MM.1S (cell line): ENCODE results near the gene IQCN.

ENCODE experiments used
- DNase-seq: peaks from one replicate; pipeline ENCODE4 v3.0.0-alpha.2; 2015
- H2AFZ ChIP-seq: fragments of 300-600 bp; sonication (generic); 2 replicates; pipeline ENCODE4 v1.6.0; 2016; ENCODE audit warnings: antibody characterized with exemption, low read length
- H3F3A ChIP-seq: fragments of 300-600 bp; sonication (generic); 2 replicates; pipeline ENCODE4 v1.6.1; 2016; ENCODE audit warnings: mild to moderate bottlenecking, antibody characterized with exemption, low read length, moderate library complexity, mixed read lengths; ENCODE audit not compliant: insufficient read depth
- H3K27ac ChIP-seq: fragments of 300-600 bp; sonication (generic); 2 replicates; pipeline ENCODE4 v1.5.1; 2016; ENCODE audit warnings: mild to moderate bottlenecking, low read length
- H3K27me3 ChIP-seq: fragments of 300-600 bp; sonication (generic); replicated peaks from 2 replicates; pipeline ENCODE4 v1.6.0; 2016; ENCODE audit warnings: low read length; ENCODE audit not compliant: insufficient read depth
- H3K36me3 ChIP-seq: fragments of 300-600 bp; sonication (generic); replicated peaks from 2 replicates; pipeline ENCODE4 v1.6.1; 2016; ENCODE audit warnings: mild to moderate bottlenecking, low read length, mixed read lengths; ENCODE audit not compliant: insufficient read depth
- H3K4me1 ChIP-seq: fragments of 300-600 bp; sonication (generic); 2 replicates; pipeline ENCODE4 v1.6.1; 2016; ENCODE audit warnings: low read length, mixed read lengths
- H3K4me2 ChIP-seq: fragments of 300-600 bp; sonication (generic); 2 replicates; pipeline ENCODE4 v1.6.0; 2016; ENCODE audit warnings: low read depth, low read length
- H3K4me3 ChIP-seq: fragments of 300-600 bp; sonication (generic); 2 replicates; pipeline ENCODE4 v1.5.1; 2016; ENCODE audit warnings: low read length, mixed read lengths
- H3K79me2 ChIP-seq: fragments of 300-600 bp; sonication (generic); 2 replicates; pipeline ENCODE4 v1.6.1; 2016; ENCODE audit warnings: mixed run types, low read length, mixed read lengths
- H3K9ac ChIP-seq: fragments of 300-600 bp; sonication (generic); 2 replicates; pipeline ENCODE4 v1.6.1; 2016; ENCODE audit warnings: low read length, mixed read lengths
- H3K9me2 ChIP-seq: fragments of 300-600 bp; sonication (generic); replicated peaks from 2 replicates; pipeline ENCODE4 v1.6.1; 2016; ENCODE audit warnings: mild to moderate bottlenecking, low read length, mixed read lengths; ENCODE audit not compliant: insufficient read depth
- H3K9me3 ChIP-seq: fragments of 300-600 bp; sonication (generic); replicated peaks from 2 replicates; pipeline ENCODE4 v1.6.1; 2016; ENCODE audit warnings: mild to moderate bottlenecking, low read length, mixed read lengths; ENCODE audit not compliant: insufficient read depth
- H4K20me1 ChIP-seq: fragments of 300-600 bp; sonication (generic); 2 replicates; pipeline ENCODE4 v1.6.1; 2016; ENCODE audit warnings: mild to moderate bottlenecking, low read length, moderate library complexity, mixed read lengths; ENCODE audit not compliant: insufficient read depth
- CTCF ChIP-seq: fragments of 300-600 bp; sonication (generic); IDR thresholded peaks from 2 replicates; pipeline ENCODE4 v1.5.1; 2016; ENCODE audit warnings: antibody characterized with exemption, low read length, mixed read lengths
- EZH2 ChIP-seq: fragments of 300-600 bp; sonication (generic); optimal IDR thresholded peaks from 2 replicates; pipeline ENCODE3; 2017; ENCODE audit warnings: low read depth, mild to moderate bottlenecking, antibody characterized with exemption, low read length, mixed read lengths
- EZH2phosphoT487 ChIP-seq: fragments of 300-600 bp; sonication (generic); IDR thresholded peaks from 2 replicates; pipeline ENCODE4 v1.6.1; 2018; ENCODE audit warnings: antibody characterized with exemption, low read length

The IQCN gene

GRCh38 chr19:18289471-18290301 lies 15.4 kb upstream of the IQCN start:
- Histone ChIP-seq H2AFZ (no peak overlapping the region), H3K27ac (no peak overlapping the region), H3K4me2 (no peak overlapping the region), H3K27me3 (peaks cover 62% of the 10 kb centered on the region), H3K36me3 (no peaks in the 10 kb centered on the region), H3K9me3 (no peaks in the 10 kb centered on the region), H4K20me1 (no peaks in the 10 kb centered on the region), H3K9ac (no peak overlapping the region), H3K4me3 (no peak overlapping the region), H3K79me2 (no peaks in the 10 kb centered on the region), H3K4me1 (peaks cover 16% of the 10 kb centered on the region), H3K9me2 (no peaks in the 10 kb centered on the region), H3F3A (no peaks in the 10 kb centered on the region)
- TF ChIP-seq EZH2: no peak
- no peak for TF ChIP-seq EZH2phosphoT487
- TF ChIP-seq CTCF: no peak
- no peak for DNase-seq

GRCh38 chr19:18287836-18288772 lies 13.9 kb upstream of the IQCN start:
- DNase-seq: no peak
- Histone ChIP-seq H3K4me3 (no peak overlapping the region), H3K36me3 (no peaks in the 10 kb centered on the region), H4K20me1 (no peaks in the 10 kb centered on the region), H2AFZ (no peak overlapping the region), H3K9me3 (no peaks in the 10 kb centered on the region), H3K4me2 (no peak overlapping the region), H3K9ac (no peak overlapping the region), H3K79me2 (no peaks in the 10 kb centered on the region), H3K27ac (no peak overlapping the region), H3F3A (no peaks in the 10 kb centered on the region), H3K9me2 (no peaks in the 10 kb centered on the region), H3K27me3 (peaks cover 51% of the 10 kb centered on the region), H3K4me1 (peaks cover 10% of the 10 kb centered on the region)
- TF ChIP-seq EZH2 (no peak), CTCF (no peak), EZH2phosphoT487 (no peak)

DNA sequence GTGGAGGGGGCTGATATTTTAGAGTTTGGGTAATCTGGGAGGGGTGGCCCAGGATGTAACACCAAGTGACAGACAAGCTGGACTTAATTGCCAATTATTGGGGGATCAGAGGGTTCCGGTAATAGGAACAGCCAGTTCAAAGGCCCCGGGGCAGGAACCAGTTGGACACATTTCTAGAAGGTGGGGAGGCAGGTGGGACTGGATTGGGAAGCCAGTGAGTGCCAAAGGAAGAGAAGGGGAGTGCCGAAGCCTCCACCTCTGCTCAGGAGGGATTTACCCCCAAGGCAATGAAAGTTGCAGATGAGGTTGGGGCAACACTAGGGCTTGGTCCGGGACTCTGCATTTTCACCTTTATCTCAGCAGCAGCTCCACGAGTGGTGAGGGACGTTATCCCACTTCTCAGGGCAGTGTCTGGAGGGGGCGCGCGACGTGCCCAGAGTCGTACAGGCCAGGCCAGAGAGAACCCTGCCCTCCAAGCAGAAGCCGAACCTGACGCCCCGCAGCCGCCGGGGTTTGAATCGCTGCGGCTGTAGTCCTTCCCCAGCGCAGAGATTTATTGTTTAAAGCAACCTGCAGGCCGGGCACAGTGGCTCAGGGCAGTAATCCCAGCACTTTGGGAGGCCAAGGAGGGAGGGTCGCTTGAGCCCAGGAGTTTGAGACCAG lies 12.9 kb upstream of the IQCN start:
- no peak for DNase-seq
- TF ChIP-seq EZH2phosphoT487 (no peak), CTCF (no peak), EZH2 (no peak)
- peaks cover 41% of the 10 kb centered on the region for H3K27me3 ChIP-seq
- H3K79me2 ChIP-seq: no peaks in the 10 kb centered on the region
- H3K9me3 ChIP-seq: no peaks in the 10 kb centered on the region
- no peaks in the 10 kb centered on the region for H3K9me2 ChIP-seq
- H2AFZ ChIP-seq: no peak overlapping the region
- no peak overlapping the region for H3K27ac ChIP-seq
- H4K20me1 ChIP-seq: no peaks in the 10 kb centered on the region
- peaks cover 14% of the 10 kb centered on the region for H3K4me1 ChIP-seq
- H3K36me3 ChIP-seq: no peaks in the 10 kb centered on the region
- no peak overlapping the region for H3K4me3 ChIP-seq
- H3K9ac ChIP-seq: no peak overlapping the region
- H3F3A ChIP-seq: peaks cover 7% of the 10 kb centered on the region; the same call in 1 of the 2 replicates
- H3K4me2 ChIP-seq: no peak overlapping the region
